CD14-positive monocyte (primary cell): ENCODE results near the gene SCIN. TPM values are rescaled to one million over a fixed set of nuclear protein-coding genes. Genes with fewer than 3 reads are reported as not detected.

ENCODE experiments used
- DNase-seq, 3 donors: peaks; one replicate each; pipeline ENCODE4 v3.0.0-alpha.2; 2011 to 2022
- H2AFZ ChIP-seq: 2 replicates; pipeline ENCODE4 v1.6.0; 2012; ENCODE audit warnings: mild to moderate bottlenecking, low read depth, low read length, inconsistent platforms; ENCODE audit not compliant: insufficient read depth, poor library complexity, severe bottlenecking
- H3K27ac ChIP-seq, 2 donors: 1 replicate in 1 of 2; 2 replicates in 1 of 2; pipeline ENCODE4 v1.5.1; 2012 to 2013; ENCODE audit warnings: low read length in 2 of 2, control low read depth in 1 of 2, inconsistent platforms in 1 of 2, low read depth in 1 of 2, mild to moderate bottlenecking in 1 of 2
- H3K27me3 ChIP-seq, 2 donors: one replicate each; pipeline versions ENCODE4 v1.6.0 to v1.6.1; 2011 to 2013; ENCODE audit warnings: low read length in 2 of 2; ENCODE audit not compliant: control insufficient read depth in 2 of 2, insufficient read depth in 2 of 2
- H3K36me3 ChIP-seq, 2 donors: replicated peaks in 1 of 2; 1 replicate in 1 of 2; 2 replicates in 1 of 2; pipeline versions ENCODE4 v1.5.1 to v1.6.1; 2012 to 2013; ENCODE audit warnings: low read length in 2 of 2, control low read depth in 1 of 2, inconsistent platforms in 1 of 2, mild to moderate bottlenecking in 1 of 2; ENCODE audit not compliant: insufficient read depth in 2 of 2, control insufficient read depth in 1 of 2
- H3K4me1 ChIP-seq, 2 donors: 1 replicate in 1 of 2; 2 replicates in 1 of 2; pipeline versions ENCODE4 v1.5.1 to v1.6.1; 2012 to 2013; ENCODE audit warnings: low read length in 2 of 2, control low read depth in 1 of 2, inconsistent platforms in 1 of 2, mild to moderate bottlenecking in 1 of 2, moderate library complexity in 1 of 2; ENCODE audit not compliant: insufficient read depth in 2 of 2, control insufficient read depth in 1 of 2
- H3K4me2 ChIP-seq: replicated peaks from 2 replicates; pipeline ENCODE3; 2012; ENCODE audit warnings: low read length, moderate library complexity, mild to moderate bottlenecking; ENCODE audit not compliant: poor library complexity, severe bottlenecking; ENCODE audit errors: extremely low read depth
- H3K4me3 ChIP-seq, 3 experiments: fragments of 200-600 bp in 1 of 3; sonication (generic) in 1 of 3; replicated peaks in 1 of 3; 1 replicate in 2 of 3; 2 replicates in 1 of 3; pipeline ENCODE4 v1.5.1; 2011 to 2013; ENCODE audit warnings: low read length in 3 of 3, mild to moderate bottlenecking in 3 of 3, control low read depth in 2 of 3, low read depth in 2 of 3, inconsistent platforms in 1 of 3, moderate library complexity in 1 of 3
- H3K79me2 ChIP-seq: 2 replicates; pipeline ENCODE4 v1.6.0; 2012; ENCODE audit warnings: mild to moderate bottlenecking, control low read depth, inconsistent platforms, low read length, moderate library complexity; ENCODE audit not compliant: insufficient read depth
- H3K9ac ChIP-seq: 2 replicates; pipeline ENCODE4 v1.6.0; 2017; ENCODE audit warnings: low read length, mild to moderate bottlenecking; ENCODE audit not compliant: insufficient read depth, poor library complexity, severe bottlenecking
- H3K9me3 ChIP-seq, 2 donors: replicated peaks in 1 of 2; 1 replicate in 1 of 2; 2 replicates in 1 of 2; pipeline versions ENCODE4 v1.5.1 to v1.6.1; 2012 to 2013; ENCODE audit warnings: low read length in 2 of 2, control low read depth in 1 of 2; ENCODE audit not compliant: control insufficient read depth in 1 of 2, insufficient read depth in 1 of 2
- H4K20me1 ChIP-seq: 2 replicates; pipeline ENCODE4 v1.6.0; 2012; ENCODE audit warnings: mild to moderate bottlenecking, low read length, control low read depth, moderate library complexity; ENCODE audit not compliant: insufficient read depth
- H3K27ac Mint-ChIP-seq, 7 donors: one replicate each; pipeline ENCODE4 v1.8.0; 2020; ENCODE audit warnings: mild to moderate bottlenecking in 7 of 7, mixed read lengths in 7 of 7, moderate library complexity in 6 of 7, inconsistent platforms in 2 of 7
- H3K27me3 Mint-ChIP-seq, 3 donors: one replicate each; pipeline ENCODE4 v1.8.0; 2021 to 2022; ENCODE audit warnings: low read depth in 3 of 3, mild to moderate bottlenecking in 3 of 3, mixed read lengths in 3 of 3, moderate library complexity in 3 of 3, inconsistent platforms in 1 of 3
- H3K36me3 Mint-ChIP-seq, 2 donors: one replicate each; pipeline ENCODE4 v1.8.0; 2020; ENCODE audit warnings: mixed read lengths in 2 of 2, inconsistent platforms in 1 of 2, mild to moderate bottlenecking in 1 of 2
- H3K4me1 Mint-ChIP-seq: one replicate; pipeline ENCODE4 v1.8.0; 2020; ENCODE audit warnings: mild to moderate bottlenecking, mixed read lengths
- H3K4me3 Mint-ChIP-seq, 2 donors: one replicate each; pipeline ENCODE4 v1.8.0; 2020; ENCODE audit warnings: mild to moderate bottlenecking in 2 of 2, mixed read lengths in 2 of 2, moderate library complexity in 1 of 2
- H3K9me3 Mint-ChIP-seq, 7 donors: one replicate each; pipeline ENCODE4 v1.8.0; 2020 to 2022; ENCODE audit warnings: mixed read lengths in 7 of 7, mild to moderate bottlenecking in 6 of 7, moderate library complexity in 6 of 7, inconsistent platforms in 2 of 7
- CTCF ChIP-seq: fragments of 200-600 bp; IDR thresholded peaks from one replicate; pipeline ENCODE4 v1.8.0; 2022; ENCODE audit warnings: antibody characterized with exemption, mild to moderate bottlenecking
- WGBS: methylation state at CpG from one replicate; pipeline ENCODE4 v1.1.5; 2013; ENCODE audit warnings: missing lambda C conversion rate; ENCODE audit not compliant: insufficient coverage; 5-methylcytosine and 5-hydroxymethylcytosine counted together
- intact Hi-C, 2 donors: fragments of 100-400 bp; cut with micrococcal nuclease; formaldehyde crosslinking; loops; one replicate each; pipeline versions ENCODE4 v1.15.0 to v1.15.1; 2023
- polyA plus RNA-seq, 3 donors: library from polyadenylated mRNA; depleted of rRNA in 1 of 3; unstranded in 2 of 3; stranded (reverse) in 1 of 3; fragments of 300-500 nt in 2 of 3; fragments of >200 nt in 1 of 3; fragmentation: Illumina TruSeq in 2 of 3; gene quantifications; 1 replicate in 2 of 3; 2 replicates in 1 of 3; pipeline ENCODE4 v1.2.3, GENCODE V29; 2012 to 2021

SCIN gene
- polyA plus RNA-seq, 3 donors: 0.08 TPM; not detected in 2

- 0% methylated on average over 3 of the region's 7 CpGs for WGBS
- Histone ChIP-seq H3K4me1 (peaks cover 39 to 59% of the 10 kb centered on the region in 2 donors), H3K9ac (peak overlapping the region; percentile 12), H3K27ac (peak overlapping the region; percentile 19 to 81), H2AFZ (no peak overlapping the region), H3K9me3 (no peaks in the 10 kb centered on the region), H4K20me1 (no peaks in the 10 kb centered on the region), H3K4me3 (peak overlapping the region in 1 of 3 experiments; percentile 48), H3K27me3 (no peaks in the 10 kb centered on the region), H3K36me3 (no peaks in the 10 kb centered on the region), H3K4me2 (peak overlapping the region; percentile 56), H3K79me2 (no peaks in the 10 kb centered on the region)
- Mint-ChIP-seq H3K4me1 (peaks cover 44% of the 10 kb centered on the region), H3K27ac (peak overlapping the region; percentile 89 to 97 (median 94)), H3K4me3 (peak overlapping the region; percentile 52 to 70), H3K36me3 (no peaks in the 10 kb centered on the region), H3K9me3 (peaks cover 0 to 7% (median 2%) of the 10 kb centered on the region in 7 donors), H3K27me3 (peaks cover 0 to 2% (median 0%) of the 10 kb centered on the region in 3 donors)
- intact Hi-C loops: loop anchor here (10.0 kb wide), 1 partner anchor 100 kb away; the partner anchor contains the start of gene ARL4A (in 2 of the 2)
- no peak for TF ChIP-seq CTCF
- DNase-seq: peak; percentile 81 to 94 (median 91)
These were observed 14.4 kb downstream of the SCIN start for GRCh38 chr7:12584930-12585329.

GRCh38 chr7:12586271-12586670, 15.8 kb downstream of the SCIN start:
- no peak overlapping the region for H3K4me3 Mint-ChIP-seq
- H3K9me3 Mint-ChIP-seq: peaks cover 0 to 7% (median 2%) of the 10 kb centered on the region in 7 donors
- H3K4me1 ChIP-seq: peaks cover 35 to 51% of the 10 kb centered on the region in 2 donors
- no peak overlapping the region for H3K27ac ChIP-seq
- no peaks in the 10 kb centered on the region for H3K79me2 ChIP-seq
- no peak overlapping the region for H3K4me2 ChIP-seq
- H3K9ac ChIP-seq: no peak overlapping the region
- no peaks in the 10 kb centered on the region for H3K36me3 Mint-ChIP-seq
- H3K27me3 Mint-ChIP-seq: peaks cover 0 to 2% (median 0%) of the 10 kb centered on the region in 3 donors
- H3K4me3 ChIP-seq: no peak overlapping the region
- H3K4me1 Mint-ChIP-seq: peaks cover 39% of the 10 kb centered on the region
- H3K9me3 ChIP-seq: no peaks in the 10 kb centered on the region
- no peaks in the 10 kb centered on the region for H4K20me1 ChIP-seq
- no peaks in the 10 kb centered on the region for H3K36me3 ChIP-seq
- DNase-seq: peak in 2 of 3 donors; percentile 19 to 26
- intact Hi-C loops: loop anchor here (10.0 kb wide), 1 partner anchor 99 kb away; the partner anchor contains the start of gene ARL4A (in 2 of the 2)
- no peak overlapping the region for H2AFZ ChIP-seq
- TF ChIP-seq CTCF: no peak
- peak overlapping the region in 6 of 7 donors; percentile 9 to 97 (median 92) for H3K27ac Mint-ChIP-seq
- no CpG with 5 or more reads among the region's 4 CpGs for whole genome bisulfite sequencing
- no peaks in the 10 kb centered on the region for H3K27me3 ChIP-seq
